HepG2 (cell line): ENCODE results near the gene PRKCB. TPM values are rescaled to one million over a fixed set of nuclear protein-coding genes. Genes with fewer than 3 reads are reported as not detected.

Source experiments
- ATAC-seq: fragments of 200-7000 bp; cut with Tn5 transposase; 3 replicates; pipeline ENCODE4 v1.9.1; 2020; ENCODE audit warnings: mild to moderate bottlenecking, moderate library complexity
- BruUV-seq: library from RNA; stranded (reverse); fragments of 400-500 nt; replicated peaks from 2 replicates; lab custom pipeline; 2021; lab: Mats Ljungman, UMichigan
- CTCF ChIA-PET: fragments of 300-600 bp; formaldehyde crosslinking; extraction: SDS; loops from one replicate; lab custom pipeline; 2021; ENCODE audit warnings: low total read pairs, inconsistent platforms, low intra/inter-chr PET ratio; lab: Yijun Ruan, JAX
- POLR2A ChIA-PET: fragments of 350-600 bp; sonication (Branson Sonifier 250); formaldehyde crosslinking; loops from one replicate; lab custom pipeline; 2020; ENCODE audit warnings: antibody characterized with exemption, inconsistent platforms; lab: Yijun Ruan, JAX
- DNase-seq: peaks from one replicate; pipeline ENCODE4 v3.0.0-alpha.2; 2015; ENCODE audit warnings: low spot score
- FAIRE-seq: peaks from 3 replicates; lab custom pipeline; 2011; peaks lifted over from hg19 to GRCh38; lab: Jason Lieb, UNC
- H2AFZ ChIP-seq: one replicate; pipeline ENCODE4 v1.6.1; 2011; ENCODE audit warnings: low read length, inconsistent platforms
- H3K27ac ChIP-seq: fragments of 300-600 bp; 3 replicates; pipeline ENCODE4 v1.8.0; 2011; ENCODE audit warnings: mixed run types, mild to moderate bottlenecking, mixed read lengths, low read length, inconsistent platforms; ENCODE audit not compliant: insufficient read depth; ENCODE audit errors: extremely low read length
- H3K27me3 ChIP-seq, 2 experiments: fragments of 200-600 bp in 1 of 2; 2 replicates in 1 of 2; 3 replicates in 1 of 2; pipeline versions ENCODE4 v1.6.0 to v1.8.0; 2011; ENCODE audit warnings: low read length in 2 of 2, mild to moderate bottlenecking in 2 of 2, moderate library complexity in 2 of 2, inconsistent platforms in 1 of 2; ENCODE audit not compliant: insufficient read depth in 2 of 2, control insufficient read depth in 1 of 2
- H3K36me3 ChIP-seq, 2 experiments: fragments of 200-600 bp in 1 of 2; replicated peaks in 1 of 2; 2 replicates in 1 of 2; 3 replicates in 1 of 2; pipeline versions ENCODE4 v1.5.1 to v1.8.0; 2011; ENCODE audit warnings: low read length in 2 of 2, inconsistent platforms in 1 of 2; ENCODE audit not compliant: insufficient read depth in 2 of 2, control insufficient read depth in 1 of 2
- H3K4me1 ChIP-seq: 2 replicates; pipeline ENCODE4 v1.5.1; 2012; ENCODE audit warnings: low read length, inconsistent platforms; ENCODE audit not compliant: insufficient read depth
- H3K4me2 ChIP-seq: 2 replicates; pipeline ENCODE4 v1.6.0; 2011; ENCODE audit warnings: low read depth, low read length, inconsistent platforms
- H3K4me3 ChIP-seq, 3 experiments: fragments of 200-600 bp in 1 of 3; sonication (generic), shearing (Covaris generic) in 1 of 3; replicated peaks in 1 of 3; 2 replicates each; pipeline ENCODE4 v1.5.1; 2011 to 2016; ENCODE audit warnings: low read length in 3 of 3, inconsistent platforms in 2 of 3, low read depth in 2 of 3, mild to moderate bottlenecking in 2 of 3, control low read depth in 1 of 3, mixed read lengths in 1 of 3; ENCODE audit not compliant: insufficient read depth in 1 of 3
- H3K79me2 ChIP-seq: one replicate; pipeline ENCODE4 v1.6.1; 2011; ENCODE audit warnings: low read length, inconsistent platforms; ENCODE audit not compliant: insufficient read depth
- H3K9ac ChIP-seq: 2 replicates; pipeline ENCODE4 v1.6.0; 2011; ENCODE audit warnings: mild to moderate bottlenecking, low read depth, low read length, inconsistent platforms; ENCODE audit not compliant: insufficient read depth
- H3K9me3 ChIP-seq: 2 replicates; pipeline ENCODE4 v1.5.1; 2012; ENCODE audit warnings: mild to moderate bottlenecking, low read length
- H4K20me1 ChIP-seq: 2 replicates; pipeline ENCODE4 v1.6.0; 2011; ENCODE audit warnings: inconsistent platforms, mild to moderate bottlenecking, low read length, moderate library complexity; ENCODE audit not compliant: insufficient read depth
- ARNT ChIP-seq: fragments of 450-650 bp; IDR thresholded peaks from 2 replicates; pipeline ENCODE4 v1.6.1; 2017
- PTBP1 ChIP-seq: fragments of 200-400 bp; formaldehyde crosslinking; IDR thresholded peaks from 2 replicates; pipeline ENCODE4 v1.6.1; 2018; ENCODE audit warnings: low read length, low read depth; ENCODE audit not compliant: poor library complexity, severe bottlenecking
- SKIL ChIP-seq: sonication (generic); formaldehyde crosslinking; IDR thresholded peaks from 2 replicates; pipeline ENCODE4 v1.8.0; 2022; ENCODE audit warnings: missing genetic modification reagents, mild to moderate bottlenecking, moderate library complexity, borderline replicate concordance
- TP53 ChIP-seq: sonication (generic); formaldehyde crosslinking; conservative IDR thresholded peaks from 2 replicates; pipeline ENCODE4 v1.4.0; 2020; ENCODE audit warnings: missing genetic modification reagents
- ZNF18 ChIP-seq: sonication (generic); formaldehyde crosslinking; IDR thresholded peaks from 2 replicates; pipeline ENCODE4 v1.8.0; 2022; ENCODE audit warnings: mild to moderate bottlenecking, missing genetic modification reagents; ENCODE audit not compliant: insufficient replicate concordance
- WGBS: methylation state at CpG from one replicate; pipeline ENCODE4 v1.1.6; 2017; ENCODE audit warnings: low lambda C conversion rate; 5-methylcytosine and 5-hydroxymethylcytosine counted together
- in situ Hi-C: cut with HindIII; loops from 2 replicates; pipeline ENCODE4 v1.10.0; 2017; ENCODE audit warnings: low pct_unique_long_range_greater_than_20kb; ENCODE audit not compliant: extremely low pct_ligation_motif_present
- intact Hi-C: fragments of 100-400 bp; cut with micrococcal nuclease; formaldehyde crosslinking; loops from one replicate; pipeline ENCODE4 v1.10.0; 2022; ENCODE audit not compliant: unreplicated experiment
- polyA plus RNA-seq, 8 experiments: library from polyadenylated mRNA; depleted of rRNA in 3 of 8; stranded (reverse) in 7 of 8; unstranded in 1 of 8; fragments of >200 nt; fragmentation: Illumina TruSeq in 4 of 8; extraction: Trizol in 4 of 8; gene quantifications; 2 replicates each; pipeline versions ENCODE4 v1.2.1 to v1.2.3, GENCODE V29; 2011 to 2016; ENCODE audit warnings: low read depth in 4 of 8, missing spikeins in 1 of 8, mixed read lengths in 1 of 8; ENCODE audit not compliant: insufficient read depth in 1 of 8
- total RNA-seq, 5 experiments: library from RNA; depleted of rRNA; stranded (reverse); fragments of >200 nt; fragmentation: Illumina TruSeq; extraction: Trizol; gene quantifications; 2 replicates each; pipeline ENCODE4 v1.2.3, GENCODE V29; 2016; ENCODE audit warnings: low read depth in 1 of 5

The PRKCB gene
- total and polyA plus RNA-seq, 2 of the 13 experiments (the other 11 are each of a cell fraction or from before 2014, with no cell fraction given), result 0.01 TPM; not detected in 1

- no peak for FAIRE-seq
- Histone ChIP-seq H3K4me1 (no peaks in the 10 kb centered on the region), H3K36me3 (no peaks in the 10 kb centered on the region), H3K9me3 (no peaks in the 10 kb centered on the region), H3K9ac (no peak overlapping the region), H3K27me3 (no peaks in the 10 kb centered on the region; a peak in 1 of 5 replicates), H3K79me2 (no peaks in the 10 kb centered on the region), H2AFZ (no peak overlapping the region), H4K20me1 (no peaks in the 10 kb centered on the region), H3K4me2 (no peak overlapping the region), H3K27ac (no peak overlapping the region), H3K4me3 (no peak overlapping the region)
- POLR2A ChIA-PET, result no interaction called here
- DNase-seq, result no peak
- 1% methylated on average over 4 of the region's 4 CpGs for WGBS
- no peak for ATAC-seq
- CTCF ChIA-PET, result no interaction called here
- no TSS peak for BruUV-seq
- TF ChIP-seq ZNF18, result no peak
- TF ChIP-seq TP53, result no peak
- TF ChIP-seq SKIL (CRISPR knock-in tag), result no peak
- no peak for TF ChIP-seq PTBP1
- no peak for TF ChIP-seq ARNT
- in situ Hi-C loops, result no loop called here
- intact Hi-C loops, result no loop called here
These were observed 8.7 kb upstream of the PRKCB start for GRCh38 chr16:23827057-23827456.
